ENCODE measurements around the gene PXDC1. TPM values are rescaled to one million over a fixed set of nuclear protein-coding genes. Genes with fewer than 3 reads are reported as not detected.

PXDC1 gene
- total and polyA plus RNA-seq, 12 donors, result 3.7 to 46.7 (median 22.5) TPM

- Histone ChIP-seq H3K4me1 (replicated peaks in 1 of 2) (no peaks in the 10 kb centered on the region), H3K4me3 (no peak overlapping the region), H3K36me3 (replicated peaks in 1 of 2) (no peaks in the 10 kb centered on the region), H3K27ac (no peak overlapping the region), H3K27me3 (no peaks in the 10 kb centered on the region), H3K9me3 (replicated peaks in 1 of 3) (no peaks in the 10 kb centered on the region)
- TF ChIP-seq, protein P1, sequence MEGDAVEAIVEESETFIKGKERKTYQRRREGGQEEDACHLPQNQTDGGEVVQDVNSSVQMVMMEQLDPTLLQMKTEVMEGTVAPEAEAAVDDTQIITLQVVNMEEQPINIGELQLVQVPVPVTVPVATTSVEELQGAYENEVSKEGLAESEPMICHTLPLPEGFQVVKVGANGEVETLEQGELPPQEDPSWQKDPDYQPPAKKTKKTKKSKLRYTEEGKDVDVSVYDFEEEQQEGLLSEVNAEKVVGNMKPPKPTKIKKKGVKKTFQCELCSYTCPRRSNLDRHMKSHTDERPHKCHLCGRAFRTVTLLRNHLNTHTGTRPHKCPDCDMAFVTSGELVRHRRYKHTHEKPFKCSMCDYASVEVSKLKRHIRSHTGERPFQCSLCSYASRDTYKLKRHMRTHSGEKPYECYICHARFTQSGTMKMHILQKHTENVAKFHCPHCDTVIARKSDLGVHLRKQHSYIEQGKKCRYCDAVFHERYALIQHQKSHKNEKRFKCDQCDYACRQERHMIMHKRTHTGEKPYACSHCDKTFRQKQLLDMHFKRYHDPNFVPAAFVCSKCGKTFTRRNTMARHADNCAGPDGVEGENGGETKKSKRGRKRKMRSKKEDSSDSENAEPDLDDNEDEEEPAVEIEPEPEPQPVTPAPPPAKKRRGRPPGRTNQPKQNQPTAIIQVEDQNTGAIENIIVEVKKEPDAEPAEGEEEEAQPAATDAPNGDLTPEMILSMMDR (IDR thresholded peaks at IDR 0.05), result no peak
- TF ChIP-seq POLR2A (IDR thresholded peaks at IDR 0.05), result no peak
- DNase-seq, result no peak
- 0 to 72% (median 20%) methylated on average over 1 of the region's 1 CpG for WGBS, 4 donors
- intact Hi-C loops (cut with DNase I), result no loop called here
Measured at GRCh38 chr6:3715285-3715684, 36.2 kb downstream of the PXDC1 start.

GRCh38 chr6:3714768-3715167 lies 36.7 kb downstream of the PXDC1 start:
- WGBS, 4 donors, result 85 to 100% (median 92%) methylated on average over 1 of the region's 1 CpG
- intact Hi-C loops (cut with DNase I), result no loop called here
- Histone ChIP-seq H3K4me3 (no peak overlapping the region), H3K36me3 (replicated peaks in 1 of 2) (no peaks in the 10 kb centered on the region), H3K4me1 (replicated peaks in 1 of 2) (no peaks in the 10 kb centered on the region), H3K27ac (no peak overlapping the region), H3K9me3 (replicated peaks in 1 of 3) (no peaks in the 10 kb centered on the region), H3K27me3 (no peaks in the 10 kb centered on the region)
- TF ChIP-seq, protein P1 (IDR thresholded peaks at IDR 0.05), result no peak
- no peak for TF ChIP-seq POLR2A (IDR thresholded peaks at IDR 0.05)
- DNase-seq, result no peak

- no peak for TF ChIP-seq POLR2A (IDR thresholded peaks at IDR 0.05)
- TF ChIP-seq, protein P1 (IDR thresholded peaks at IDR 0.05), result no peak
- intact Hi-C loops (cut with DNase I), result no loop called here
- H3K4me3 ChIP-seq, result no peak overlapping the region
- no peaks in the 10 kb centered on the region for H3K9me3 ChIP-seq (replicated peaks in 1 of 3)
- no peaks in the 10 kb centered on the region for H3K4me1 ChIP-seq (replicated peaks in 1 of 2)
- H3K27me3 ChIP-seq, result no peaks in the 10 kb centered on the region
- no peaks in the 10 kb centered on the region for H3K36me3 ChIP-seq (replicated peaks in 1 of 2)
- WGBS, 4 donors, result 78 to 92% (median 85%) methylated on average over 4 of the region's 4 CpGs
- no peak overlapping the region for H3K27ac ChIP-seq
- no peak for DNase-seq
Measured at GRCh38 chr6:3714111-3714510, 37.4 kb downstream of the PXDC1 start.

DNA sequence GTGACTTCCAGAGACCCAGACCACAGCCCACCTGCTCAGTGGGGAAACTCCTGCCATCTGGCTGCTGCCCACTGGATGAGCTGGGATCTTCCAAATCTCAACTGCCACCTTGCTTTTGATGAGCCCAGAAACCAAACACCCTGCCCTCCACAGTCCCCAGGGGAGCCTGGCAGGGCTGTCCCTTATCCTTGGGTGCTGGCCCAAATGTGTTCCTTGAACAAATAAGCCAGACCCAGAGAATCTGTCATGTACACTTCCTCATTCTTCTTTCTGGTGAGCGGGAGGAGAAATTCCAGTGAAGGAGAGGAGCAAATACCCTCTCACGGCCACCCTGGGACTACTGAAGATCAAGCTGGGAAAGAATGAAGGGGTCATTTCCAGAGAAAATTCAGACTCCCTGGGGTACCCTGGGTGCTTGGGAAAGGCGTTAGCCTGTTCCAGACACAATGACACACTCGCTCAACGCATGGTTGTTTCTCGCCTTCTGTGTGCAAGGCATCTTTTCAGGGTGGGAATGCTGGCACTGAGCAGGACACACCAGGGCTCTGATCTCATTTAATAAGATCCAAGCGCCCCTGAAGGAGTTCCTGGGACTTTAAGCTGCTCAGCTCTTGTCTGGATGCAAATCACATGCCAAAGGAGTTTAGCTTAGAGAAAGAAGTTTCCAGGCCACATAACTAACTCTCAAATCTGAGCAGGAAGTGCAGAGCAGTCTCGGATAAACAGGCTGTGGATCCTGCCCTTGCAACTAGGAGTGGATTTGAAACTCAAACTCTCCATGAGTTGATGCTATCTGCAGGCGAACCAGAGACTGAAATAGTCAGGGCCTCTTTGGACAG lies 38.5 kb downstream of the PXDC1 start:
- no peaks in the 10 kb centered on the region for H3K4me1 ChIP-seq (replicated peaks in 1 of 2)
- no peak overlapping the region for H3K27ac ChIP-seq
- H3K36me3 ChIP-seq (replicated peaks in 1 of 2), result no peaks in the 10 kb centered on the region
- no peak for DNase-seq
- TF ChIP-seq POLR2A (IDR thresholded peaks at IDR 0.05), result no peak
- TF ChIP-seq, protein P1 (IDR thresholded peaks at IDR 0.05), result no peak
- WGBS, 4 donors, result 83 to 86% (median 84%) methylated on average over 9 of the region's 9 CpGs
- no peak overlapping the region for H3K4me3 ChIP-seq
- H3K27me3 ChIP-seq, result no peaks in the 10 kb centered on the region
- H3K9me3 ChIP-seq (replicated peaks in 1 of 3), result no peaks in the 10 kb centered on the region
- intact Hi-C loops (cut with DNase I), result no loop called here

Measured in adrenal gland (tissue), 12 donors.